GM23338 (cell line): ENCODE data around the gene CYP19A1.

Source experiments
- CREB1 ChIP-seq: fragments of 250-450 bp; sonication (Bioruptor Pico); IDR thresholded peaks from 2 replicates; pipeline ENCODE4 v1.5.0; 2020; ENCODE audit warnings: low read depth, mild to moderate bottlenecking, moderate library complexity
- CTCF ChIP-seq, 2 experiments: fragments of 200-600 bp in 1 of 2; sonication (generic) in 1 of 2; conservative IDR thresholded peaks; 2 replicates each; pipeline versions ENCODE4 v1.5.1 to v1.6.1; 2016 to 2017; ENCODE audit warnings: antibody characterized with exemption in 2 of 2, low read depth in 2 of 2, mild to moderate bottlenecking in 2 of 2, moderate library complexity in 1 of 2
- ETS1 ChIP-seq: IDR thresholded peaks from 2 replicates; pipeline ENCODE4 v1.6.1; 2016; ENCODE audit warnings: antibody characterized with exemption
- EZH2 ChIP-seq: fragments of 200-600 bp; sonication (generic); IDR thresholded peaks from one replicate; pipeline ENCODE4 v1.8.0; 2017; ENCODE audit warnings: antibody characterized with exemption, mild to moderate bottlenecking, low read depth; ENCODE audit not compliant: unreplicated experiment
- EZH2phosphoT487 ChIP-seq: fragments of 200-600 bp; sonication (generic); IDR thresholded peaks from one replicate; pipeline ENCODE4 v1.8.1; 2018; ENCODE audit warnings: antibody characterized with exemption; ENCODE audit not compliant: unreplicated experiment
- POLR2AphosphoS5 ChIP-seq: IDR thresholded peaks from 2 replicates; pipeline ENCODE4 v1.6.1; 2016; ENCODE audit warnings: antibody characterized with exemption, low read depth
- REST ChIP-seq: IDR thresholded peaks from one replicate; pipeline ENCODE4 v1.6.1; 2018; ENCODE audit warnings: antibody characterized with exemption; ENCODE audit not compliant: unreplicated experiment
- ZNF331 ChIP-seq: fragments of 250-450 bp; sonication (Bioruptor Pico); IDR thresholded peaks from 2 replicates; pipeline ENCODE4 v1.5.0; 2020; ENCODE audit warnings: low read depth, mild to moderate bottlenecking, moderate library complexity
- ZNF462 ChIP-seq: fragments of 250-450 bp; sonication (Bioruptor Pico); IDR thresholded peaks from 2 replicates; pipeline ENCODE4 v1.5.0; 2020; ENCODE audit warnings: mild to moderate bottlenecking, moderate library complexity

GRCh38 chr15:51266656-51267050 is 71.7 kb downstream of the CYP19A1 start:
- TF ChIP-seq POLR2AphosphoS5 (no peak), EZH2 (no peak), CTCF (conservative IDR thresholded peaks at IDR 0.05; ENCODE audit: low read depth in 2 of 2) (no peak), CREB1 (CRISPR knock-in tag) (no peak), REST (no peak), ETS1 (no peak), ZNF462 (CRISPR knock-in tag) (no peak), EZH2phosphoT487 (no peak), ZNF331 (CRISPR knock-in tag) (no peak)
